H4 (cell line): ENCODE measurements around the gene AHR. TPM values are rescaled to one million over a fixed set of nuclear protein-coding genes. Genes with fewer than 3 reads are reported as not detected.
A peak's percentile ranks its signal among the peaks of the same experiment; 100 is the strongest.
"Not testable (repeated sequence)": the region's sequence is repeated elsewhere in the genome, so short reads cannot be mapped to it uniquely, and the experiment has no call there.

Experiments used
- DNase-seq: peaks from one replicate; pipeline ENCODE4 v3.0.0-alpha.2; 2015; ENCODE audit warnings: low spot score
- total RNA-seq: library from RNA; depleted of rRNA; stranded (reverse); fragments of >200 nt; shearing (Covaris generic); gene quantifications from 2 replicates; pipeline ENCODE4 v1.2.3, GENCODE V29; 2014

Gene AHR
- total RNA-seq, 1 experiment from 2014 or later = 274 TPM

- DNase-seq = no peak
These were observed 76.2 kb downstream of the AHR start for GRCh38 chr7:17374654-17375053.

- DNase-seq = no peak
These were observed 78.1 kb downstream of the AHR start for GRCh38 chr7:17376595-17376994.

- DNase-seq = peak; percentile 36
These were observed 82.5 kb downstream of the AHR start for GRCh38 chr7:17380736-17381662.

GRCh38 chr7:17382408-17383354 is 84.2 kb downstream of the AHR start:
- DNase-seq = not testable (repeated sequence)

GRCh38 chr7:17384400-17384799 is 85.9 kb downstream of the AHR start:
- no peak for DNase-seq

- no peak for DNase-seq
These were observed 87.2 kb downstream of the AHR start for GRCh38 chr7:17385612-17386011.

- DNase-seq = no peak
These were observed 91.9 kb downstream of the AHR start for GRCh38 chr7:17390392-17390791.

GRCh38 chr7:17391366-17391765 is 92.9 kb downstream of the AHR start:
- no peak for DNase-seq

GRCh38 chr7:17392846-17393245 is 94.4 kb downstream of the AHR start:
- no peak for DNase-seq

- not testable (repeated sequence) for DNase-seq
These were observed 96.1 kb downstream of the AHR start for GRCh38 chr7:17394563-17394962.
